Subcutaneous adipose tissue (tissue), 4 donors: ENCODE measurements around the gene MRPL45. TPM values are rescaled to one million over a fixed set of nuclear protein-coding genes. Genes with fewer than 3 reads are reported as not detected.

Source experiments
- CTCF ChIP-seq: fragments of 450-650 bp; IDR thresholded peaks from one replicate; pipeline ENCODE4 v1.5.1; 2016; ENCODE audit warnings: low read depth, mild to moderate bottlenecking, control low read depth, antibody characterized with exemption, moderate library complexity
- total RNA-seq, 4 donors: library from RNA; depleted of rRNA; stranded (reverse); fragments of >200 nt; gene quantifications; one replicate each; pipeline ENCODE4 v1.1.0, GENCODE V29; 2016

Gene MRPL45
- total RNA-seq, 4 donors from 2014 or later: 31.8 to 40.9 (median 38.5) TPM

GRCh38 chr17:38329808-38330730 is 33.1 kb downstream of the MRPL45 start:
- no peak for TF ChIP-seq CTCF

GRCh38 chr17:38330941-38331411 is 34.0 kb downstream of the MRPL45 start:
- TF ChIP-seq CTCF: no peak

- no peak for TF ChIP-seq CTCF
Observed at GRCh38 chr17:38332735-38333134, 35.8 kb downstream of the MRPL45 start.

GRCh38 chr17:38333635-38334295 is 36.8 kb downstream of the MRPL45 start:
- TF ChIP-seq CTCF: no peak

- no peak for TF ChIP-seq CTCF
Observed at GRCh38 chr17:38334480-38335364, 37.8 kb downstream of the MRPL45 start.

- TF ChIP-seq CTCF: no peak
Observed at GRCh38 chr17:38336838-38337237, 39.9 kb downstream of the MRPL45 start.
